ENCODE results near the gene CERT1.

CERT1 gene

GRCh38 chr5:75460942-75461610, 50.4 kb downstream of the CERT1 start:
- Histone ChIP-seq H2AFZ (ENCODE audit: low read length) (no peak overlapping the region), H3K9ac (ENCODE audit: low read length) (peak overlapping the region; percentile 19; the same call in 1 of the 2 replicates), H3K4me1 (ENCODE audit: insufficient read depth, low read length, severe bottlenecking) (peaks cover 22% of the 10 kb centered on the region), H3F3A (ENCODE audit: insufficient read depth, low read length) (no peaks in the 10 kb centered on the region), H3K79me2 (ENCODE audit: insufficient read depth, low read length) (no peaks in the 10 kb centered on the region), H4K20me1 (ENCODE audit: insufficient read depth, low read length) (no peaks in the 10 kb centered on the region), H3K27me3 (ENCODE audit: insufficient read depth, low read length) (no peaks in the 10 kb centered on the region), H3K9me2 (ENCODE audit: low read depth, low read length) (no peaks in the 10 kb centered on the region), H3K36me3 (ENCODE audit: insufficient read depth, low read length) (peaks cover 4% of the 10 kb centered on the region; the same call in 1 of the 2 replicates), H3K9me3 (ENCODE audit: low read length) (no peaks in the 10 kb centered on the region), H3K4me3 (ENCODE audit: low read depth, low read length, poor library complexity, severe bottlenecking) (peak overlapping the region; percentile 19), H3K27ac (ENCODE audit: low read depth, low read length, poor library complexity, severe bottlenecking) (peak overlapping the region; percentile 34), H3K4me2 (ENCODE audit: low read length) (peak overlapping the region; percentile 44; the same call in 1 of the 2 replicates)
- TF ChIP-seq CTCF (IDR thresholded peaks at IDR 0.05; ENCODE audit: low read length) (no peak), EZH2 (IDR thresholded peaks at IDR 0.05; ENCODE audit: borderline replicate concordance, low read length) (no peak)

GRCh38 chr5:75460532-75460931, 50.9 kb downstream of the CERT1 start:
- H4K20me1 ChIP-seq (ENCODE audit: insufficient read depth, low read length), result no peaks in the 10 kb centered on the region
- no peaks in the 10 kb centered on the region for H3K79me2 ChIP-seq (ENCODE audit: insufficient read depth, low read length)
- peak overlapping the region; percentile 34 for H3K27ac ChIP-seq (ENCODE audit: low read depth, low read length, poor library complexity, severe bottlenecking)
- no peak overlapping the region for H3K4me3 ChIP-seq (ENCODE audit: low read depth, low read length, poor library complexity, severe bottlenecking)
- H3K36me3 ChIP-seq (ENCODE audit: insufficient read depth, low read length), result peaks cover 7% of the 10 kb centered on the region
- no peaks in the 10 kb centered on the region for H3K9me2 ChIP-seq (ENCODE audit: low read depth, low read length)
- H3F3A ChIP-seq (ENCODE audit: insufficient read depth, low read length), result no peaks in the 10 kb centered on the region
- TF ChIP-seq EZH2 (IDR thresholded peaks at IDR 0.05; ENCODE audit: borderline replicate concordance, low read length) (no peak), CTCF (IDR thresholded peaks at IDR 0.05; ENCODE audit: low read length) (no peak)
- H2AFZ ChIP-seq (ENCODE audit: low read length), result no peak overlapping the region
- H3K27me3 ChIP-seq (ENCODE audit: insufficient read depth, low read length), result no peaks in the 10 kb centered on the region
- peaks cover 22% of the 10 kb centered on the region for H3K4me1 ChIP-seq (ENCODE audit: insufficient read depth, low read length, severe bottlenecking)
- no peaks in the 10 kb centered on the region for H3K9me3 ChIP-seq (ENCODE audit: low read length)
- peak overlapping the region; percentile 44; the same call in 1 of the 2 replicates for H3K4me2 ChIP-seq (ENCODE audit: low read length)
- H3K9ac ChIP-seq (ENCODE audit: low read length), result no peak overlapping the region

GRCh38 chr5:75457691-75458090, 53.7 kb downstream of the CERT1 start:
- Histone ChIP-seq H4K20me1 (ENCODE audit: insufficient read depth, low read length) (no peaks in the 10 kb centered on the region), H3K79me2 (ENCODE audit: insufficient read depth, low read length) (no peaks in the 10 kb centered on the region), H3K9ac (ENCODE audit: low read length) (no peak overlapping the region), H3K4me3 (ENCODE audit: low read depth, low read length, poor library complexity, severe bottlenecking) (no peak overlapping the region), H3K27ac (ENCODE audit: low read depth, low read length, poor library complexity, severe bottlenecking) (no peak overlapping the region), H3F3A (ENCODE audit: insufficient read depth, low read length) (no peaks in the 10 kb centered on the region), H3K27me3 (ENCODE audit: insufficient read depth, low read length) (no peaks in the 10 kb centered on the region), H3K9me2 (ENCODE audit: low read depth, low read length) (no peaks in the 10 kb centered on the region), H3K9me3 (ENCODE audit: low read length) (no peaks in the 10 kb centered on the region), H3K36me3 (ENCODE audit: insufficient read depth, low read length) (peaks cover 17% of the 10 kb centered on the region), H3K4me2 (ENCODE audit: low read length) (no peak overlapping the region), H2AFZ (ENCODE audit: low read length) (no peak overlapping the region), H3K4me1 (ENCODE audit: insufficient read depth, low read length, severe bottlenecking) (peaks cover 22% of the 10 kb centered on the region)
- no peak for TF ChIP-seq EZH2 (IDR thresholded peaks at IDR 0.05; ENCODE audit: borderline replicate concordance, low read length)
- TF ChIP-seq CTCF (IDR thresholded peaks at IDR 0.05; ENCODE audit: low read length), result no peak

Data from OCI-LY1 (cell line).